ENCODE results near the gene TSPAN2.

TSPAN2 gene

DNA sequence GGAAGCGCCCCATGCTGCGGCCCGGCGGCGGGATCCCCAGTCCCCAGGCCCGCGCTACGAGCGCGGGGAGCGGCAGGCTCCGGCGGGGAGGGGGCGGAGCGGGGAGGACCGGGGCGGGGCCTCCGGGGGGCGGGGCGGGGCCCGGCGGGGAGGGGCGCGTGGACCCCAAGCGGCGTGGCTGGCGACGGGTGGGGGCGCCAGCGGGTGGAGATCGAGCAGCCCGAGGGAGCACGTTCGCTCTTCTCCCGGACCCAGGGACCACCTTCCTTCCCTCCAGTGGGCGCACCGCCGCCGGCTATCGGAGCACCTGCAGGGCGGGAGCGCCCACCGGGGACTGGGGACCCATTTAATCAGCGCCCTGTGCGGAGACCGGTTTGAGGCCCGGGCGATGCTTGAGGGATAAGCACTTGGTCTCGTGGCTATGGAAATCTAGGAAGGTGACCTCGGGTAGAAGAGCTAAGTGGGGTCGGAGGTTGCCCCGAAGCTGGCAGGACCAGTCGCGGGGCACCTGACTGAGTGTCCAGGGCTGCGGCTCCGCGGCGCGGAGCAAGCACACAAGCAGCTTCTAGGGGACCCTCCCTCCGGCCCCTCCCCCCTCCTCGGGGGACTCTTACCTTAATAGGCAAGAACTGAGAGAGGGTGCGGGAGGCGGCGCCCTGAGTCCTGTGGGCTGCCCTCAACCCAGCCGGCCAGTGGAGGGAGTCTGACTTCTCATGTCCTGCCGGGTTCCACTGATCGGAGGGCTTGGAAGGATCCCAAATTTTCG, at the start of gene TSPAN2:
Gene TSPAN2, minus strand, starts transcription at position 84 of the 766 bp plus-strand sequence. Its CDS starts 71 bp downstream, at position 13.
- in situ Hi-C loops (cut with HindIII; ENCODE audit: low sequenced_read_pairs) = no loop called here
- TF ChIP-seq, protein P1, sequence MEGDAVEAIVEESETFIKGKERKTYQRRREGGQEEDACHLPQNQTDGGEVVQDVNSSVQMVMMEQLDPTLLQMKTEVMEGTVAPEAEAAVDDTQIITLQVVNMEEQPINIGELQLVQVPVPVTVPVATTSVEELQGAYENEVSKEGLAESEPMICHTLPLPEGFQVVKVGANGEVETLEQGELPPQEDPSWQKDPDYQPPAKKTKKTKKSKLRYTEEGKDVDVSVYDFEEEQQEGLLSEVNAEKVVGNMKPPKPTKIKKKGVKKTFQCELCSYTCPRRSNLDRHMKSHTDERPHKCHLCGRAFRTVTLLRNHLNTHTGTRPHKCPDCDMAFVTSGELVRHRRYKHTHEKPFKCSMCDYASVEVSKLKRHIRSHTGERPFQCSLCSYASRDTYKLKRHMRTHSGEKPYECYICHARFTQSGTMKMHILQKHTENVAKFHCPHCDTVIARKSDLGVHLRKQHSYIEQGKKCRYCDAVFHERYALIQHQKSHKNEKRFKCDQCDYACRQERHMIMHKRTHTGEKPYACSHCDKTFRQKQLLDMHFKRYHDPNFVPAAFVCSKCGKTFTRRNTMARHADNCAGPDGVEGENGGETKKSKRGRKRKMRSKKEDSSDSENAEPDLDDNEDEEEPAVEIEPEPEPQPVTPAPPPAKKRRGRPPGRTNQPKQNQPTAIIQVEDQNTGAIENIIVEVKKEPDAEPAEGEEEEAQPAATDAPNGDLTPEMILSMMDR (IDR thresholded peaks at IDR 0.05; ENCODE audit: low read depth, low read length) = peak; percentile 35
- peak within 1 kb of the TSS; percentile 54 for H3K4me3 ChIP-seq (ENCODE audit: low read depth, low read length)
- DNase-seq (ENCODE audit: low read depth, low spot score) = peak; percentile 49

DNA sequence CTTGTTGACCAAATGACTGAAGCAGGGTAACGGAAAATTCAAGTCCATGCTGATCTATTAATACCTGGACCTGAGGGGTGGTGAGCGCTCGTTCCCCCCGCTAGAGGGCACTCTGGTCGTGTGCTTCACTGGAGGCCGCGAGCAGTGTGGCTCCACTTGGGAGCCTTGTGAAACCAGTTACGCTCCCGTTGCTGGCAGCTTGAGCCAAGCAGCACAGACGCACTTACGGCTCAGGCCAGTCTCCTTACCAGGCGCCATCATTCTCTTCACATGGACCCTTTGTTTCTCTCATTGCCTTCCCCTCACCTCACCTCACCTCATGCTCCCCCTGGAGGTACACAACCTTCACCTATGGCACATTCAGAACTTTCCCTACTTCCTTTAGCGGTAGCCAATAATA, 49.7 kb upstream of the TSPAN2 start:
- H3K4me3 ChIP-seq (ENCODE audit: low read depth, low read length) = no peak overlapping the region
- TF ChIP-seq, protein P1 (IDR thresholded peaks at IDR 0.05; ENCODE audit: low read depth, low read length) = peak; percentile 90
- in situ Hi-C loops (cut with HindIII; ENCODE audit: low sequenced_read_pairs) = no loop called here
- DNase-seq (ENCODE audit: low read depth, low spot score) = peak; percentile 92

DNA sequence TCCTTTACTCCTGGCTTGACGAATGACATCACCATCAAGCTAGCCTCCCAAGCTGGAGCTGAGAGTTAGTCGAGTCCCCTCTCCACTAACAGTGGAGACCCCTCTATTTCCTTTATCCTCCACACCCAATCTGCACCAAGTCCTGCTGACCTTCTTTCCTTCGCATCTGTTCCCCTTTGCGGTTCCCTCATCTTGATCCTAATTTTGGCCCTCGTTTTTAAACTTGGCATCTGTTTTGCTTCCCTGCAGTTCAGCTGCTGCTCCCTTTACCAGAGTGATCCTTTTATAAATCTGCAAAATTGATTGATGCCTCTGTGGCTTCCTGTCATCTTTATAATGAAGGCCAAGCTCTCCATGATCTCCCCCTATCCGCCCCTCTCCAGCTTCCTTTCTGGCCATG, 49.0 kb upstream of the TSPAN2 start:
- no peak for DNase-seq (ENCODE audit: low read depth, low spot score)
- TF ChIP-seq, protein P1 (IDR thresholded peaks at IDR 0.05; ENCODE audit: low read depth, low read length) = no peak
- in situ Hi-C loops (cut with HindIII; ENCODE audit: low sequenced_read_pairs) = no loop called here

DNA sequence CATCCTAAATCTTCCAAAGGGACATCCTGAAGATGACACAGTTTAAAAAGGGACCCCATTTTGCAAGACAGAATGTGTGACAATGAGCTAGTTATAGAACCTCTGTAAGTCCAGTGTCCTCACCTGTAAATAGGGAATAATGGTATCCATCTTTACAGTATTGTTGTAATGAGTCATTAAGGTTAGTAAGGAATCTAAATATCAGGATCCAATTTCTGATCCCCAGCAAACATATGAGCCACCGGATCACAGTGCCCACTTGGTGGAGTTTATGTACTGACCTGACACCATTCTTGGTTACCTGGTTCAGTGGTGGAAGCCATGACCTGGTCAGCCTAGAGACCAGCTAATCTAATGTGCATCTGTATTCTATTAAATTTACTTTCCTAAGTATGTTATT, 47.9 kb upstream of the TSPAN2 start:
- DNase-seq (ENCODE audit: low read depth, low spot score) = no peak
- TF ChIP-seq, protein P1 (IDR thresholded peaks at IDR 0.05; ENCODE audit: low read depth, low read length) = no peak
- H3K4me3 ChIP-seq (ENCODE audit: low read depth, low read length) = no peak overlapping the region
- in situ Hi-C loops (cut with HindIII; ENCODE audit: low sequenced_read_pairs) = no loop called here

More for the DNA sequence above, 49.0 kb upstream of the TSPAN2 start:
- H3K4me3 ChIP-seq (ENCODE audit: low read depth, low read length) = no peak overlapping the region

DNA sequence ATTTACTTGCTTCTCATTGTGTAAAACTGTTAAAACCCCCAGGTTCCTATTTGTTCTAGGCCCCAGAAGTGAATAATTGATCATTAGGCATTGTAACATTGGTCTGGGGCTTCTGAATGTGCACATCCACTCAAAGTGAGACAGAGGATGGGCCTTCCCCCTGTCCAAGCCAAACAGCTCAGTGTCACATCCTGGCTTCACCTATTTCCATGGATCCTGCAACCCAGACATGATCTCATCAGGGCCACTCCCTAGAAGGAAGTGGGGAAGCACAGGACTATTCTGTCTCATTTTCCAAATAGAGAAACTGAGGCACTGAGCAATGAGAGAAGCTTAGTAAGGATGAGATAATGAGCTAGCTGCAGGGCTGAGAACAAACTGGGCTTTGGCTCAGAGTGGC, 47.4 kb upstream of the TSPAN2 start:
- no peak overlapping the region for H3K4me3 ChIP-seq (ENCODE audit: low read depth, low read length)
- DNase-seq (ENCODE audit: low read depth, low spot score) = no peak
- in situ Hi-C loops (cut with HindIII; ENCODE audit: low sequenced_read_pairs) = no loop called here
- TF ChIP-seq, protein P1 (IDR thresholded peaks at IDR 0.05; ENCODE audit: low read depth, low read length) = no peak

DNA sequence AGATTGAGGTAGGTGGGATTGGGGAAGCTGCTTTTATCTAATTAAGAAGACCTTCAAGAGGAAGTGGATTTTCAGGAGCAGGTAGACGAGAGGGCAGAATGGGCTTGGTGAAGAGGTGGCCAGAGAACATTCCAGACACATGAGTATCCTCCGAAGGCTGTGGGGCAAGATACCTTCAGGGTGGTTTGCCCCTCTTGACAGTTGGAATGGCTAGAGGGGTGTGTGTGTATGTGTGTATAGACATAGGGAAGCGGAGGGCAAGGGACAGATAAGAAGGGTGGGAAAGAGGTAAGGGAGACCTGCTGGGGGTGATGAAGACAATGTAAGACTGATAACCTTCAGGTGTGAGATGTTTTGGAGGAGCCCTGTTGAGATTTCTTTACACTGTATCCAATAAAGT, 46.8 kb upstream of the TSPAN2 start:
- TF ChIP-seq, protein P1 (IDR thresholded peaks at IDR 0.05; ENCODE audit: low read depth, low read length) = no peak
- H3K4me3 ChIP-seq (ENCODE audit: low read depth, low read length) = no peak overlapping the region
- in situ Hi-C loops (cut with HindIII; ENCODE audit: low sequenced_read_pairs) = no loop called here
- no peak for DNase-seq (ENCODE audit: low read depth, low spot score)
